K562 (cell line): Measurements from ENCODE around the gene NGDN. TPM values are rescaled to one million over a fixed set of nuclear protein-coding genes. Genes with fewer than 3 reads are reported as not detected.
"Not testable (repeated sequence)": the region's sequence is repeated elsewhere in the genome, so short reads cannot be mapped to it uniquely, and the experiment has no call there.

Experiments used
- ATAC-seq: fragments of 200-7000 bp; cut with Tn5 transposase; 3 replicates; pipeline ENCODE4 v1.9.1; 2020; ENCODE audit warnings: moderate library complexity
- BruUV-seq: library from RNA; stranded (reverse); fragments of 400-500 nt; replicated peaks from 2 replicates; lab custom pipeline; 2021; lab: Mats Ljungman, UMichigan
- CTCF ChIA-PET: fragments of 300-600 bp; formaldehyde crosslinking; extraction: SDS; loops from one replicate; lab custom pipeline; 2021; ENCODE audit warnings: low intra/inter-chr PET ratio; lab: Yijun Ruan, JAX
- POLR2A ChIA-PET: fragments of 300-600, 350-650 bp; sonication (Branson Sonifier 250); formaldehyde crosslinking; extraction: SDS; loops from one replicate; lab custom pipeline; 2021; ENCODE audit warnings: antibody characterized with exemption, inconsistent platforms; lab: Yijun Ruan, JAX
- DNase-seq, 4 experiments: peaks; one replicate each; pipeline versions ENCODE4 v3.0.0 to v3.0.0-alpha.2; 2011 to 2018; ENCODE audit warnings: low spot score in 3 of 4, mixed read lengths in 3 of 4; ENCODE audit errors: extremely low read depth in 1 of 4
- FAIRE-seq: peaks from 2 replicates; lab custom pipeline; 2011; peaks lifted over from hg19 to GRCh38; lab: Jason Lieb, UNC
- H2AFZ ChIP-seq: 2 replicates; pipeline ENCODE4 v1.6.0; 2011; ENCODE audit warnings: low read depth, low read length, control low read depth, inconsistent platforms
- H3K27ac ChIP-seq: fragments of 200-600 bp; 3 replicates; pipeline ENCODE4 v1.8.0; 2011; ENCODE audit warnings: low read depth, mild to moderate bottlenecking, control low read depth, inconsistent platforms, low read length, moderate library complexity, mixed read lengths; ENCODE audit errors: extremely low read depth
- H3K27me3 ChIP-seq, 2 experiments: fragments of 300-600 bp in 1 of 2; 2 replicates in 1 of 2; 3 replicates in 1 of 2; pipeline versions ENCODE4 v1.6.0 to v1.8.0; 2011; ENCODE audit warnings: inconsistent platforms in 2 of 2, low read length in 2 of 2, mild to moderate bottlenecking in 1 of 2, mixed read lengths in 1 of 2, moderate library complexity in 1 of 2; ENCODE audit not compliant: control insufficient read depth in 2 of 2, insufficient read depth in 2 of 2
- H3K36me3 ChIP-seq: fragments of 300-600 bp; 3 replicates; pipeline ENCODE4 v1.8.0; 2011; ENCODE audit warnings: mild to moderate bottlenecking, low read length, inconsistent platforms; ENCODE audit not compliant: control insufficient read depth, insufficient read depth
- H3K4me1 ChIP-seq, 2 experiments: fragments of 200-600 bp in 1 of 2; replicated peaks in 1 of 2; 2 replicates in 1 of 2; 3 replicates in 1 of 2; pipeline versions ENCODE4 v1.5.1 to v1.8.0; 2011; ENCODE audit warnings: inconsistent platforms in 2 of 2, low read length in 2 of 2, mild to moderate bottlenecking in 1 of 2, mixed read lengths in 1 of 2, moderate library complexity in 1 of 2; ENCODE audit not compliant: control insufficient read depth in 2 of 2, insufficient read depth in 2 of 2
- H3K4me2 ChIP-seq: 2 replicates; pipeline ENCODE4 v1.6.1; 2011; ENCODE audit warnings: low read length, control low read depth, inconsistent platforms, mixed read lengths; ENCODE audit not compliant: insufficient read depth
- H3K4me3 ChIP-seq: fragments of 200-600 bp; sonication (generic), shearing (Covaris generic); 2 replicates; pipeline ENCODE4 v1.5.1; 2016; ENCODE audit warnings: control low read depth, inconsistent platforms
- H3K79me2 ChIP-seq: fragments of 200-600 bp; 3 replicates; pipeline ENCODE4 v1.8.0; 2011; ENCODE audit warnings: low read length, inconsistent platforms; ENCODE audit not compliant: control insufficient read depth, insufficient read depth
- H3K9ac ChIP-seq, 2 experiments: 2 replicates each; pipeline versions ENCODE4 v1.6.0 to v1.6.1; 2011; ENCODE audit warnings: low read depth in 2 of 2, low read length in 2 of 2, control low read depth in 1 of 2, inconsistent platforms in 1 of 2, mild to moderate bottlenecking in 1 of 2, mixed read lengths in 1 of 2; ENCODE audit not compliant: insufficient read depth in 1 of 2
- H3K9me1 ChIP-seq: one replicate; pipeline ENCODE4 v1.6.0; 2011; ENCODE audit warnings: inconsistent platforms, mild to moderate bottlenecking, low read length, moderate library complexity; ENCODE audit not compliant: control insufficient read depth, insufficient read depth
- H3K9me3 ChIP-seq: replicated peaks from 2 replicates; pipeline ENCODE4 v1.5.1; 2011; ENCODE audit warnings: low read depth, low read length, inconsistent platforms; ENCODE audit not compliant: control insufficient read depth, insufficient read depth
- H4K20me1 ChIP-seq: replicated peaks from 2 replicates; pipeline ENCODE4 v1.6.1; 2011; ENCODE audit warnings: low read length, inconsistent platforms, mixed read lengths; ENCODE audit not compliant: control insufficient read depth, insufficient read depth
- RCOR1 ChIP-seq, 2 experiments: IDR thresholded peaks; 2 replicates each; pipeline ENCODE4 v1.6.1; 2012; ENCODE audit warnings: low read depth in 2 of 2, low read length in 2 of 2, borderline replicate concordance in 1 of 2, improper control_type of control experiment in 1 of 2
- U2AF2 ChIP-seq: fragments of 200-400 bp; formaldehyde crosslinking; optimal IDR thresholded peaks from 2 replicates; pipeline ENCODE3; 2017; ENCODE audit warnings: low read depth, mild to moderate bottlenecking, low read length
- ZNF766 ChIP-seq: fragments of 200-800 bp; sonication (Bioruptor generic); conservative IDR thresholded peaks from 2 replicates; pipeline ENCODE4 v1.6.1; 2016; ENCODE audit warnings: missing genetic modification characterization, missing compliant biosample characterization
- WGBS: fragments of 100-300 bp; shearing (Covaris generic); methylation state at CpG from one replicate; pipeline ENCODE4 v1.1.6; 2016; ENCODE audit warnings: low coverage, mixed read lengths; ENCODE audit not compliant: insufficient coverage; ENCODE audit errors: missing lambda C conversion rate; 5-methylcytosine and 5-hydroxymethylcytosine counted together
- in situ Hi-C: fragments of 300-500 bp; cut with MboI; formaldehyde crosslinking; loops from 4 replicates; pipeline ENCODE4 v1.15.0; 2018; ENCODE audit warnings: inconsistent platforms, mixed read lengths
- intact Hi-C: fragments of 100-400 bp; cut with micrococcal nuclease; formaldehyde crosslinking; loops from 2 replicates; pipeline ENCODE4 v1.14.2; 2022
- polyA plus RNA-seq, 8 experiments: library from polyadenylated mRNA; depleted of rRNA in 4 of 8; stranded (reverse) in 5 of 8; unstranded in 3 of 8; fragments of >200 nt; fragmentation: Nextera tagmentation in 2 of 8; fragmentation: Illumina TruSeq in 1 of 8; extraction: Ambion mirVana in 2 of 8; extraction: Trizol in 1 of 8; gene quantifications; 2 replicates each; pipeline versions ENCODE4 v1.2.1 to v1.2.3, GENCODE V29; 2011 to 2014; ENCODE audit warnings: inconsistent platforms in 1 of 8, missing spikeins in 1 of 8
- total RNA-seq, 7 experiments: library from RNA; depleted of rRNA in 6 of 7; stranded (reverse); fragments of >200 nt in 6 of 7; fragmentation: Illumina TruSeq in 2 of 7; extraction: Trizol in 2 of 7; gene quantifications; 2 replicates each; pipeline versions ENCODE4 v1.2.1 to v1.2.3, GENCODE V29; 2011 to 2021; ENCODE audit warnings: low replicate concordance in 1 of 7

The NGDN gene
- total and polyA plus RNA-seq, 9 of the 15 experiments (the other 6 are each of a cell fraction or from before 2014, with no cell fraction given) = 42.9 to 195 (median 74.9) TPM

GRCh38 chr14:23425798-23426197 lies 43.7 kb upstream of the NGDN start:
- H3K4me2 ChIP-seq, H3K4me1 ChIP-seq, H3K9ac ChIP-seq, H3K79me2 ChIP-seq, H4K20me1 ChIP-seq, in situ Hi-C loops, H3K36me3 ChIP-seq, BruUV-seq, POLR2A ChIA-PET, H3K9me3 ChIP-seq, H2AFZ ChIP-seq, CTCF ChIA-PET, intact Hi-C loops, ATAC-seq, FAIRE-seq, DNase-seq, H3K4me3 ChIP-seq, H3K9me1 ChIP-seq, H3K27ac ChIP-seq: not testable (repeated sequence)
- WGBS = 0% methylated on average over 2 of the region's 6 CpGs
- H3K27me3 ChIP-seq = peaks cover 2 to 46% of the 10 kb centered on the region in 2 experiments; a peak in 4 of 5 replicates

- intact Hi-C loops = no loop called here
- no peaks in the 10 kb centered on the region; the same call in 1 of the 2 replicates for H4K20me1 ChIP-seq
- no peak for DNase-seq
- H3K9me1 ChIP-seq = no peaks in the 10 kb centered on the region
- no peak for TF ChIP-seq RCOR1 (IDR thresholded peaks at IDR 0.05; ENCODE audit: borderline replicate concordance in 1 of 2, low read depth in 2 of 2, low read length in 2 of 2)
- TF ChIP-seq U2AF2 = no peak
- no peak for TF ChIP-seq ZNF766
- TF ChIP-seq, all 486 proteins: peak for 0
- Histone ChIP-seq H3K4me2 (no peak overlapping the region), H3K27me3 (peaks cover 0 to 57% of the 10 kb centered on the region in 2 experiments; a peak in 4 of 5 replicates), H3K79me2 (no peaks in the 10 kb centered on the region), H3K4me1 (no peaks in the 10 kb centered on the region), H3K4me3 (no peak overlapping the region), H3K27ac (no peak overlapping the region), H2AFZ (no peak overlapping the region), H3K9ac (no peak overlapping the region), H3K36me3 (no peaks in the 10 kb centered on the region), H3K9me3 (no peaks in the 10 kb centered on the region)
- FAIRE-seq (no peak), ATAC-seq (no peak)
- POLR2A ChIA-PET = no interaction called here
- in situ Hi-C loops = no loop called here
- CTCF ChIA-PET = no interaction called here
- BruUV-seq = no TSS peak
- under 1% methylated on average over 10 of the region's 13 CpGs for WGBS
These were observed 40.6 kb upstream of the NGDN start for GRCh38 chr14:23428686-23429495.
